Endometrium (tissue), 2 donors: ENCODE measurements around the gene GPHA2.

Source experiments
- FAIRE-seq: peaks from 2 replicates; lab custom pipeline; 2012; peaks lifted over from hg19 to GRCh38; lab: Jason Lieb, UNC
- donor health status: control.
- donor health status: control.

Gene GPHA2

GRCh38 chr11:64890522-64890939 lies 45.2 kb downstream of the GPHA2 start:
- FAIRE-seq = no peak

DNA sequence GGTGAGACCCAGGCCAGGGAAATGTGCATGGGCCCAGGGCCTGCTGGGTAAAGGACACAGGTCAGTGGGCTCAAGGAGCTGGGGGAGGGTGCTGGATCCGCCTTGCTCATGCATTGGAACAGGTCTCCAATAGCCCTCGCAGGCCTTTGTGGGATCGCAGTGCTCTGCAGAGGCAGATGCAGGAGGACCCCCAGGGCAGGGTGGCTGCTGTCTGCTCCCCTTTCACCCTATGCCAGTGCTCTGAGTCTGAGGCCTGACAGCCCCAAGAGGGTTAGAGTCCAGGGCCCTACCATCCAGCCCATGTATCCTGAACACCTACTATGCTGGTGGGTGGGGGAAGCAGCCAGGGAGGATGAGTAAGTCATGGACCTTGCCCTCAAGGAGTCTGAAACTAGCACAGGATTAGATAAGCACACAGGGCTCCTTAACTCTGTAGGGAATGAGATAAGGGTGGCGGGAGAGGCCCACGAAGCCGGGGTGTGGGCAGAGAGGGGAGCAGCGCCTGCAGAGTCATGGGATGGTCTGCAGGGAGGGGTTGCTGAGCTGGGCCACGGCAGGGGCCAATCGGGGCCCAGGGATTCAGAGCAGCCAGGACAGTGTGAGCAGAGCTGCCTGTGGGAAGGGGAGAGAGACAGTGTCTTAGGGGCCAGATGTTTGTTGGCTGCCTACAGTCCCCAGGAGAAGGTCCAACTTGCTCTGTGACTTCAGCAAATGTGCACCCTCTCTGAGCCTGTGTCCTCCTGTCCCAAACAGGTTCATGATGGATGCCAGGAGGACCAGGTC lies 46.8 kb downstream of the GPHA2 start:
- FAIRE-seq = no peak

- FAIRE-seq = no peak
Measured at GRCh38 chr11:64888406-64888728, 47.3 kb downstream of the GPHA2 start.

GRCh38 chr11:64887757-64888405 lies 47.8 kb downstream of the GPHA2 start:
- no peak for FAIRE-seq

- FAIRE-seq = no peak
Measured at GRCh38 chr11:64887234-64887756, 48.4 kb downstream of the GPHA2 start.

GRCh38 chr11:64885367-64886286 lies 50.1 kb downstream of the GPHA2 start:
- FAIRE-seq = no peak
